A549 (cell line): ENCODE results near the gene DYNC1H1.

Experiments used
- EP300 ChIP-seq, 2 experiments: fragments of >200 bp; sonication (Bioruptor Twin); formaldehyde crosslinking; IDR thresholded peaks; 2 replicates in 1 of 2; 3 replicates in 1 of 2; pipeline ENCODE4 v1.6.1; 2016 to 2017
- NR3C1 ChIP-seq: fragments of >200 bp; sonication (Bioruptor Twin); formaldehyde crosslinking; IDR thresholded peaks from 3 replicates; pipeline ENCODE4 v1.6.1; 2017
- TF ChIP-seq, protein P1 (sequence below): fragments of >200 bp; sonication (Bioruptor Twin); formaldehyde crosslinking; IDR thresholded peaks from 3 replicates; pipeline ENCODE4 v1.5.1; 2016

DNA sequence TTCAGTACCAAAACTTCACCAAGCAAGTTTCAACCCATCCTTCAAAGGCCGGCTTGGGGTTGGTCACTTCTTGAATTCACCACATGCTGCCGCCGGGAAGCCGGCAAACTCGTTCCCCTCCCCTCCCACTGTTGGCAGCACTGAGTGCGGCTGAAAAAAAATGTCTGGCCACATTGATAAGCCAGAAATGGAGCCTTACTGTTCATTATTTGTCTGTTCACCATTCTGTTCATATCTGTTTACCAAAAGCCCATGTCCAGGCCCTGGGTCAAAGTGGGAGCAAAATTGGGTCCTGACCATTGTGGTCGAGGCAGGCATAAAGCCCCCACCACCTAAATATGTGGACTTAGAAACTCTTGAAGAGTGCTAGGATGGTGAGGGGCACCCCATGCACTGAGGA lies 129.7 kb downstream of the DYNC1H1 start:
- TF ChIP-seq, protein P1, sequence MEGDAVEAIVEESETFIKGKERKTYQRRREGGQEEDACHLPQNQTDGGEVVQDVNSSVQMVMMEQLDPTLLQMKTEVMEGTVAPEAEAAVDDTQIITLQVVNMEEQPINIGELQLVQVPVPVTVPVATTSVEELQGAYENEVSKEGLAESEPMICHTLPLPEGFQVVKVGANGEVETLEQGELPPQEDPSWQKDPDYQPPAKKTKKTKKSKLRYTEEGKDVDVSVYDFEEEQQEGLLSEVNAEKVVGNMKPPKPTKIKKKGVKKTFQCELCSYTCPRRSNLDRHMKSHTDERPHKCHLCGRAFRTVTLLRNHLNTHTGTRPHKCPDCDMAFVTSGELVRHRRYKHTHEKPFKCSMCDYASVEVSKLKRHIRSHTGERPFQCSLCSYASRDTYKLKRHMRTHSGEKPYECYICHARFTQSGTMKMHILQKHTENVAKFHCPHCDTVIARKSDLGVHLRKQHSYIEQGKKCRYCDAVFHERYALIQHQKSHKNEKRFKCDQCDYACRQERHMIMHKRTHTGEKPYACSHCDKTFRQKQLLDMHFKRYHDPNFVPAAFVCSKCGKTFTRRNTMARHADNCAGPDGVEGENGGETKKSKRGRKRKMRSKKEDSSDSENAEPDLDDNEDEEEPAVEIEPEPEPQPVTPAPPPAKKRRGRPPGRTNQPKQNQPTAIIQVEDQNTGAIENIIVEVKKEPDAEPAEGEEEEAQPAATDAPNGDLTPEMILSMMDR: no peak
- TF ChIP-seq EP300 (IDR thresholded peaks at IDR 0.05) (no peak), NR3C1 (no peak)
